ENCODE measurements around the gene SLC36A3.

- TF ChIP-seq POLR2A (IDR thresholded peaks at IDR 0.05), result no peak
- no peak for TF ChIP-seq EP300 (IDR thresholded peaks at IDR 0.05)
- no peak for TF ChIP-seq POLR2AphosphoS5 (IDR thresholded peaks at IDR 0.05)
Observed at GRCh38 chr5:151284392-151284967, 19.1 kb downstream of the SLC36A3 start.
